T47D (cell line): Measurements from ENCODE around the gene TTC9C.
A peak's percentile ranks its signal among the peaks of the same experiment; 100 is the strongest.
"Not testable (repeated sequence)": the region's sequence is repeated elsewhere in the genome, so short reads cannot be mapped to it uniquely, and the experiment has no call there.

Source experiments
- DNase-seq, 2 experiments: peaks; one replicate each; pipeline versions ENCODE4 v3.0.0 to v3.0.0-alpha.2; 2011 to 2012; ENCODE audit warnings: low read depth in 1 of 2, low spot score in 1 of 2
- JUND ChIP-seq: IDR thresholded peaks from 2 replicates; pipeline ENCODE4 v1.6.1; 2012; ENCODE audit warnings: low read depth
- in situ Hi-C: cut with HindIII; loops from 2 replicates; pipeline ENCODE4 v1.10.0; 2016; ENCODE audit warnings: low sequenced_read_pairs, low pct_unique_long_range_greater_than_20kb

The TTC9C gene

GRCh38 chr11:62728171-62728988 is at the start of gene TTC9C:
TSS of gene TTC9C (plus strand) at chr11:62728486. CDS start at chr11:62728849, 363 bp downstream.
- DNase-seq = peak; percentile 69 to 94
- in situ Hi-C loops = no loop called here
- no peak for TF ChIP-seq JUND

- no peak for TF ChIP-seq JUND
- in situ Hi-C loops = no loop called here
- peak; percentile 89 to 92 for DNase-seq
Observed at GRCh38 chr11:62678770-62679696, 49.3 kb upstream of the TTC9C start, which contains the start of gene UBXN1. TSS of gene UBXN1 (minus strand) at chr11:62679073. CDS start at chr11:62678923, 150 bp downstream.

GRCh38 chr11:62680825-62681240 is 47.5 kb upstream of the TTC9C start:
- no peak for TF ChIP-seq JUND
- DNase-seq = peak; percentile 91 to 92
- in situ Hi-C loops = no loop called here

GRCh38 chr11:62682518-62682917 is 45.8 kb upstream of the TTC9C start:
- peak; percentile 49 to 69 for DNase-seq
- in situ Hi-C loops = no loop called here
- TF ChIP-seq JUND = no peak

GRCh38 chr11:62687508-62688396 is 40.5 kb upstream of the TTC9C start:
- in situ Hi-C loops = no loop called here
- no peak for DNase-seq
- TF ChIP-seq JUND = no peak

GRCh38 chr11:62688491-62688890 is 39.8 kb upstream of the TTC9C start:
- in situ Hi-C loops = no loop called here
- no peak for DNase-seq
- TF ChIP-seq JUND = no peak

- in situ Hi-C loops = no loop called here
- no peak for DNase-seq
- no peak for TF ChIP-seq JUND
Observed at GRCh38 chr11:62689421-62690183, 38.7 kb upstream of the TTC9C start, which contains the start of gene LRRN4CL. TSS of gene LRRN4CL (minus strand) at chr11:62689530. CDS start at chr11:62688508, 1,022 bp downstream.

GRCh38 chr11:62693624-62694023 is 34.7 kb upstream of the TTC9C start:
- in situ Hi-C loops, DNase-seq: not testable (repeated sequence)

GRCh38 chr11:62694455-62695167 is 33.7 kb upstream of the TTC9C start:
- peak; percentile 77 to 89 for DNase-seq
- TF ChIP-seq JUND = no peak
- in situ Hi-C loops = no loop called here

- no peak for DNase-seq
- in situ Hi-C loops = no loop called here
- no peak for TF ChIP-seq JUND
Observed at GRCh38 chr11:62702246-62702645, 26.0 kb upstream of the TTC9C start.

- DNase-seq, in situ Hi-C loops: not testable (repeated sequence)
Observed at GRCh38 chr11:62703921-62704320, 24.4 kb upstream of the TTC9C start.
